Ecto neural progenitor cell (in vitro differentiated cells): ENCODE measurements around the gene ERC1.

Experiments used
- DNase-seq: peaks from one replicate; pipeline ENCODE4 v3.0.0-alpha.2; 2018; ENCODE audit warnings: low spot score

The ERC1 gene

DNA sequence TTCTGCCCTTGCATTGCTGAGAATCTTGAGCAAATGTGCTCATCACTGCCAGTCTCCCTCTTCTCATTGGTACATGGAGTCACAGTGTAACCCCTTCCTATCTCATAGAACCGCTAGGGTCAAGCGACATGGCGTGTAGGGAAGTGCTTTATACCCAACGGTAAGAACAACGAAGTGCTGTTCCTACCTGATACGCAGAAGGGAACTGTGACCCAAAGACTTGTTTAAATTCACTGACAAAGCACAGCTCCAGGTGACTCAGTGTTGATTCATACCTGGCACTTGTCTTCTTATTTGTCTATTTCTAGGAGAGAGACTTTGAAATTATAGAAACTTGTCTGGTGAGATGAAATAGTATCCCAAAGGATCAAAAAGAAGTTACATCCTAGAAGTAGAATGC, 549.7 kb downstream of the ERC1 start:
- DNase-seq = no peak

DNA sequence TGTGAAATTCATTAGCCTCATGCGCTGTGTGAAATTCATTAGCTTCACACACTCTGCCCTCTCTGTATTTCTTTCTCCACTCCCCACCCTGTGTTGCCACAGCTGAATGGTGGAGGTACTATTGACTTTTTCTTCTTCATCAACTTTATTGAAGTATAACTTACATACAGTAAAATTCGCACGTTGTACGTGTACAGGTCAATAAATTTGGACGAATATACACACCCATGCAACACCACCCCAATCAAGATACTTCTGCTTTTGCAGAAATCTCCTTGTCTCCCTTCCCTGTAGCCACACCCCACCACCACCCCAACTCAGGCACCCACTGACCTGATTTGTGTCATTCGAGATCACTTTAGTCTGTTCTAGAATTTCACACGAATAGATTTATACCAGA, 551.6 kb downstream of the ERC1 start:
- DNase-seq = no peak

DNA sequence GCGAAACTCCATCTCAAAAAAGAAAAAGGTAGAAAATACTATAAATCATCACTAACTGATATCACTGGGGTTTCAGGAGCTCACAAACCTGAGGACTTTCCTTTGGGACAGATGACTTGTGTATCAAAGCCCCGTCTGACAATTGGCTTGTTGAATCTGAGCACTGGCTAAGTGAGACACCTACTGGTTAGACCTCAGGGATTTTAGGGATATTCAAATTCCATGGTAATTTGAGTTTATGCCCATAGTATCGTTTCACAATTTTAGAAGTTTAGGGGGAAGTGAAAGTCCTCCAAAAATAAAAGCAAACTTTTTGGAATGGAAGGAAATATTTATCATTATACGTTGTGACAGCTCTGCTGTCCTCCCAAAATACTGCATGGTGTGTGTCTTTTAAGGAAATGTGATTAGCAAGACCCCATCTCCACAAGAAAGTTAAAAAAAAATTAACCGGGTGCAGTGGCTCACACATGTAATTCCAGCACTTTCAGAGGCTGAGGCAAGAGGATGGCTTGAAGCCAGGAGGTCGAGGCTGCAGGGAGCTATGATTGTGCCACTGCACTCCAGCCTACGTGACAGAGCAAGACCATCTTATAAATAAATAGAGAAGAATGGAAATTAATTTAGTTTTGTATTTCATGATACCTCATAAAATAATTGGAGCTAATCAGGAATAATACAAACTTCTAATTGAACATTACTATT, 554.1 kb downstream of the ERC1 start:
- no peak for DNase-seq
